SK-N-SH treated with all-trans-retinoic acid at 6 μM for 48 hours (cell line): ENCODE measurements around the gene GNA15.

ENCODE experiments used
- CREB5 ChIP-seq: fragments of 250-450 bp; sonication (Bioruptor Pico); IDR thresholded peaks from 2 replicates; pipeline ENCODE4 v1.5.1; 2020; ENCODE audit warnings: low read depth, mild to moderate bottlenecking, moderate library complexity
- TCF4 ChIP-seq: fragments of 250-450 bp; sonication (Bioruptor Pico); IDR thresholded peaks from 2 replicates; pipeline ENCODE4 v1.8.0; 2021; ENCODE audit warnings: mild to moderate bottlenecking, moderate library complexity, borderline replicate concordance
- ZNF70 ChIP-seq: fragments of 450-650 bp; formaldehyde crosslinking; IDR thresholded peaks from 2 replicates; pipeline ENCODE4 v1.5.0; 2020; ENCODE audit warnings: mild to moderate bottlenecking, moderate library complexity

- TF ChIP-seq TCF4 (CRISPR knock-in tag) (no peak), CREB5 (no peak), ZNF70 (CRISPR knock-in tag) (no peak)
These were observed 48.1 kb downstream of the GNA15 start for GRCh38 chr19:3183721-3184641.
